Panc1 (cell line): ENCODE measurements around the gene CAMKK2. TPM values are rescaled to one million over a fixed set of nuclear protein-coding genes. Genes with fewer than 3 reads are reported as not detected.

ENCODE experiments used
- ATAC-seq: fragments of 200-7000 bp; cut with Tn5 transposase; 2 replicates; pipeline ENCODE4 v1.9.1; 2020; ENCODE audit warnings: mild to moderate bottlenecking, moderate library complexity
- BruUV-seq: library from RNA; stranded (reverse); fragments of 400-500 nt; replicated peaks from 2 replicates; lab custom pipeline; 2021; lab: Mats Ljungman, UMichigan
- CTCF ChIA-PET: fragments of 300-600 bp; sonication (Branson Sonifier 250); formaldehyde crosslinking; loops from one replicate; lab custom pipeline; 2022; ENCODE audit warnings: antibody characterized with exemption; lab: Charles Lee
- POLR2A ChIA-PET: fragments of 300-600 bp; sonication (Branson Sonifier 250); formaldehyde crosslinking; loops from one replicate; lab custom pipeline; 2022; ENCODE audit warnings: antibody characterized with exemption; lab: Charles Lee
- DNase-seq: peaks from one replicate; pipeline ENCODE4 v3.0.0-alpha.2; 2010; ENCODE audit warnings: low read depth, low spot score
- H3K27ac ChIP-seq: 2 replicates; pipeline ENCODE4 v1.5.1; 2011; ENCODE audit warnings: mild to moderate bottlenecking, low read length, inconsistent platforms
- H3K27me3 ChIP-seq: fragments of 200-500 bp; sonication (Bioruptor generic); 2 replicates; pipeline ENCODE4 v1.6.0; 2014; ENCODE audit warnings: low read length, inconsistent platforms; ENCODE audit not compliant: control insufficient read depth, insufficient read depth
- H3K36me3 ChIP-seq: fragments of 200-500 bp; sonication (Bioruptor generic); 2 replicates; pipeline ENCODE4 v1.5.1; 2014; ENCODE audit warnings: inconsistent platforms, mild to moderate bottlenecking, low read length, moderate library complexity; ENCODE audit not compliant: control insufficient read depth, insufficient read depth
- H3K4me1 ChIP-seq: 2 replicates; pipeline ENCODE4 v1.5.1; 2011; ENCODE audit warnings: inconsistent platforms, mild to moderate bottlenecking, low read length, moderate library complexity; ENCODE audit not compliant: control insufficient read depth, insufficient read depth
- H3K4me3 ChIP-seq, 2 experiments: 2 replicates each; pipeline ENCODE4 v1.5.1; 2011 to 2012; ENCODE audit warnings: low read depth in 2 of 2, low read length in 2 of 2, mild to moderate bottlenecking in 2 of 2, inconsistent platforms in 1 of 2, moderate library complexity in 1 of 2
- H3K9me3 ChIP-seq: fragments of 200-500 bp; sonication (Bioruptor generic); 2 replicates; pipeline ENCODE4 v1.5.1; 2014; ENCODE audit warnings: low read depth, mild to moderate bottlenecking, inconsistent platforms, low read length, moderate library complexity; ENCODE audit not compliant: control insufficient read depth, insufficient read depth
- POLR2AphosphoS5 ChIP-seq: IDR thresholded peaks from 2 replicates; pipeline ENCODE4 v1.6.1; 2012; ENCODE audit warnings: mild to moderate bottlenecking, low read depth, low read length, moderate library complexity
- SIN3A ChIP-seq: IDR thresholded peaks from 2 replicates; pipeline ENCODE4 v1.6.1; 2012; ENCODE audit warnings: low read depth, mild to moderate bottlenecking, low read length, moderate library complexity, borderline replicate concordance; ENCODE audit not compliant: insufficient read depth
- TCF7L2 ChIP-seq: IDR thresholded peaks from 2 replicates; pipeline ENCODE4 v1.6.1; 2011; ENCODE audit warnings: mild to moderate bottlenecking, low read depth, low read length, inconsistent platforms
- in situ Hi-C: cut with HindIII; loops from 2 replicates; pipeline ENCODE4 v1.10.0; 2016; ENCODE audit warnings: low sequenced_read_pairs, low pct_unique_long_range_greater_than_20kb
- intact Hi-C: fragments of 100-400 bp; cut with micrococcal nuclease; formaldehyde crosslinking; loops from one replicate; pipeline ENCODE4 v1.10.0; 2022; ENCODE audit not compliant: unreplicated experiment
- total RNA-seq: library from RNA; stranded (reverse); gene quantifications from one replicate; pipeline ENCODE4 v1.2.1, GENCODE V29; 2021; ENCODE audit not compliant: unreplicated experiment
- TF ChIP-seq, protein P1 (sequence below), 2 experiments: IDR thresholded peaks; 2 replicates each; pipeline ENCODE4 v1.6.1; 2011 to 2012; ENCODE audit warnings: low read depth in 2 of 2, control low read depth in 1 of 2, low read length in 1 of 2, mild to moderate bottlenecking in 1 of 2, moderate library complexity in 1 of 2; ENCODE audit not compliant: insufficient read depth in 1 of 2
- TF ChIP-seq, protein P2 (sequence below): fragments of 450-650 bp; IDR thresholded peaks from 2 replicates; pipeline ENCODE4 v1.5.1; 2017; ENCODE audit warnings: mild to moderate bottlenecking

Gene CAMKK2
- total RNA-seq, 1 experiment from 2014 or later, result 37.8 TPM

DNA sequence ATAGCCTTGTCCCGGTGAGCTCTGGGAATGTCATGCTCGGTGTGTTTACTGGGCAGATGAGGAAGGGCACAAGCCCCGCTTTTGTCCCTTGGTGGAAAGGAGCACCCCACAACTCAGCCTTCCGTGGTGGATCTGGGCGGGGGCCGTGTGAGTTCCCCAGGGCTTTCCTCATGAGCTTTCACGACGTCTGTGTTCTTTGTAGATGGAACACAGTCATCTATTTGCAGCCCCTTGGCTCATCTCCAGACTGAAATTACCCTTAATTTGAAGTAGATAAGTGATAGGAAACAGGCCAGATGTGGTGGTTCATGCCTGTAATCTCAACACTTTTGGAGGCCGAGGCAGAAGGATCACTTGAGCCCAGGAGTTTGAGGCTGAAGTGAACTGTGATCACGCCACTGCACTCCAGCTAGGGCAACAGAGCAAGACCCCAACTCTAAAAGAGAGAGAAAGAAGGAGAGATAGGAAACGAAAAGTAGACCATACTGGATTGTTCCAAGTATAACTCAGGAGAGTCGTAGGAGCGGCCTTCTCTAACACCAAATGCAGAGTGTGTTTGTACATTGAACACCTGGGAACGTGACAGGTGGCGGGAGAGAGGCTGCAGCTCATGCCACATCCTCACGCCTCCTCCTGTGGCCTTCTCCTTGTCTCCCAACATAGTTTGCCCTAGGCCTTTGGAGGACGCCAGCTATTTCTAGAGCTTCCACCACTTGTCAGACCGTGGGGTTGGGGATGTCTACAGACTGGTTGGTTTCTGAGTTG, 77.7 kb downstream of the CAMKK2 start:
- intact Hi-C loops, result no loop called here
- POLR2A ChIA-PET, result interaction anchor here (0.7 kb wide), 1 partner anchor 21 kb away, joined by 3 read pairs; no protein-coding TSS in a partner anchor
- H3K36me3 ChIP-seq, result no peaks in the 10 kb centered on the region
- CTCF ChIA-PET, result no interaction called here
- no peaks in the 10 kb centered on the region for H3K9me3 ChIP-seq
- BruUV-seq, result no TSS peak
- H3K27ac ChIP-seq, result no peak overlapping the region
- in situ Hi-C loops, result no loop called here
- no peak overlapping the region for H3K4me3 ChIP-seq
- TF ChIP-seq SIN3A, result no peak
- TF ChIP-seq, protein P1, sequence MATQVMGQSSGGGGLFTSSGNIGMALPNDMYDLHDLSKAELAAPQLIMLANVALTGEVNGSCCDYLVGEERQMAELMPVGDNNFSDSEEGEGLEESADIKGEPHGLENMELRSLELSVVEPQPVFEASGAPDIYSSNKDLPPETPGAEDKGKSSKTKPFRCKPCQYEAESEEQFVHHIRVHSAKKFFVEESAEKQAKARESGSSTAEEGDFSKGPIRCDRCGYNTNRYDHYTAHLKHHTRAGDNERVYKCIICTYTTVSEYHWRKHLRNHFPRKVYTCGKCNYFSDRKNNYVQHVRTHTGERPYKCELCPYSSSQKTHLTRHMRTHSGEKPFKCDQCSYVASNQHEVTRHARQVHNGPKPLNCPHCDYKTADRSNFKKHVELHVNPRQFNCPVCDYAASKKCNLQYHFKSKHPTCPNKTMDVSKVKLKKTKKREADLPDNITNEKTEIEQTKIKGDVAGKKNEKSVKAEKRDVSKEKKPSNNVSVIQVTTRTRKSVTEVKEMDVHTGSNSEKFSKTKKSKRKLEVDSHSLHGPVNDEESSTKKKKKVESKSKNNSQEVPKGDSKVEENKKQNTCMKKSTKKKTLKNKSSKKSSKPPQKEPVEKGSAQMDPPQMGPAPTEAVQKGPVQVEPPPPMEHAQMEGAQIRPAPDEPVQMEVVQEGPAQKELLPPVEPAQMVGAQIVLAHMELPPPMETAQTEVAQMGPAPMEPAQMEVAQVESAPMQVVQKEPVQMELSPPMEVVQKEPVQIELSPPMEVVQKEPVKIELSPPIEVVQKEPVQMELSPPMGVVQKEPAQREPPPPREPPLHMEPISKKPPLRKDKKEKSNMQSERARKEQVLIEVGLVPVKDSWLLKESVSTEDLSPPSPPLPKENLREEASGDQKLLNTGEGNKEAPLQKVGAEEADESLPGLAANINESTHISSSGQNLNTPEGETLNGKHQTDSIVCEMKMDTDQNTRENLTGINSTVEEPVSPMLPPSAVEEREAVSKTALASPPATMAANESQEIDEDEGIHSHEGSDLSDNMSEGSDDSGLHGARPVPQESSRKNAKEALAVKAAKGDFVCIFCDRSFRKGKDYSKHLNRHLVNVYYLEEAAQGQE (IDR thresholded peaks at IDR 0.05; ENCODE audit: insufficient read depth in 1 of 2, low read depth in 2 of 2, low read length in 1 of 2), result no peak
- TF ChIP-seq, protein P2, sequence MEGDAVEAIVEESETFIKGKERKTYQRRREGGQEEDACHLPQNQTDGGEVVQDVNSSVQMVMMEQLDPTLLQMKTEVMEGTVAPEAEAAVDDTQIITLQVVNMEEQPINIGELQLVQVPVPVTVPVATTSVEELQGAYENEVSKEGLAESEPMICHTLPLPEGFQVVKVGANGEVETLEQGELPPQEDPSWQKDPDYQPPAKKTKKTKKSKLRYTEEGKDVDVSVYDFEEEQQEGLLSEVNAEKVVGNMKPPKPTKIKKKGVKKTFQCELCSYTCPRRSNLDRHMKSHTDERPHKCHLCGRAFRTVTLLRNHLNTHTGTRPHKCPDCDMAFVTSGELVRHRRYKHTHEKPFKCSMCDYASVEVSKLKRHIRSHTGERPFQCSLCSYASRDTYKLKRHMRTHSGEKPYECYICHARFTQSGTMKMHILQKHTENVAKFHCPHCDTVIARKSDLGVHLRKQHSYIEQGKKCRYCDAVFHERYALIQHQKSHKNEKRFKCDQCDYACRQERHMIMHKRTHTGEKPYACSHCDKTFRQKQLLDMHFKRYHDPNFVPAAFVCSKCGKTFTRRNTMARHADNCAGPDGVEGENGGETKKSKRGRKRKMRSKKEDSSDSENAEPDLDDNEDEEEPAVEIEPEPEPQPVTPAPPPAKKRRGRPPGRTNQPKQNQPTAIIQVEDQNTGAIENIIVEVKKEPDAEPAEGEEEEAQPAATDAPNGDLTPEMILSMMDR, result no peak
- TF ChIP-seq POLR2AphosphoS5, result no peak
- no peak for TF ChIP-seq TCF7L2
- H3K4me1 ChIP-seq, result 0 out of 2 replicates have a peak, but pooled peaks cover 3% of the 10 kb centered on the region
- ATAC-seq (no peak), DNase-seq (no peak)
- H3K27me3 ChIP-seq, result no peaks in the 10 kb centered on the region

DNA sequence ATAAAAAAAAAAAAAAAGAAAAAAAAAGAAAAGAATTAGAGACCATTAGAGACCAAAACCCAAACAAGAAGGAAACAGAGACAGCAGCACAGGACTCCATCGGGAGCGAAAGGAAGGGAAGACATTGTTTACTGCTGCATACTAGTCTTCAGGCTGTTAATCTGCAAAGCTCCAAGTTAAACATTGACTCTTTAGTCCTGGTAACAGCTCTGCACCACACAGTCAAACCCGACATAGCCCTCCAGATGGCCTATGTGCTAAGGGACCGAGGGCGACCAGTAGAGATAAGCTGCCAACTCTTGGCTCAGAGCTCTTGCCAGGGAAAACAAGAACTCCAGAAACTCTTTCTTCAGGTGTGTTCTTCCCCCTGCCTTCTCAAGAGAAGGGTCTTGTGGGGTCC, 78.7 kb downstream of the CAMKK2 start:
- ATAC-seq, result no peak
- ChIA-PET POLR2A (no interaction called here), CTCF (interaction anchor here (0.7 kb wide), 1 partner anchor 1792 kb away, joined by 11 read pairs; no protein-coding TSS in a partner anchor)
- 0 out of 2 replicates have a peak, but pooled peaks cover 3% of the 10 kb centered on the region for H3K4me1 ChIP-seq
- no peak overlapping the region for H3K27ac ChIP-seq
- no peak overlapping the region for H3K4me3 ChIP-seq
- no peak for DNase-seq
- intact Hi-C loops (no loop called here), in situ Hi-C loops (no loop called here)
- no TSS peak for BruUV-seq
- H3K36me3 ChIP-seq, result no peaks in the 10 kb centered on the region
- TF ChIP-seq SIN3A (no peak), TCF7L2 (no peak), POLR2AphosphoS5 (no peak)
- TF ChIP-seq, protein P1 (IDR thresholded peaks at IDR 0.05; ENCODE audit: insufficient read depth in 1 of 2, low read depth in 2 of 2, low read length in 1 of 2), result no peak
- TF ChIP-seq, protein P2, result no peak
- no peaks in the 10 kb centered on the region for H3K27me3 ChIP-seq
- no peaks in the 10 kb centered on the region for H3K9me3 ChIP-seq
